ENCODE data around the gene TMTC1. TPM values are rescaled to one million over a fixed set of nuclear protein-coding genes. Genes with fewer than 3 reads are reported as not detected.

The TMTC1 gene
- total and polyA plus RNA-seq, 2 of the 8 experiments (the other 6 are each of a cell fraction or from before 2014, with no cell fraction given), result 15.4 to 20.8 TPM

DNA sequence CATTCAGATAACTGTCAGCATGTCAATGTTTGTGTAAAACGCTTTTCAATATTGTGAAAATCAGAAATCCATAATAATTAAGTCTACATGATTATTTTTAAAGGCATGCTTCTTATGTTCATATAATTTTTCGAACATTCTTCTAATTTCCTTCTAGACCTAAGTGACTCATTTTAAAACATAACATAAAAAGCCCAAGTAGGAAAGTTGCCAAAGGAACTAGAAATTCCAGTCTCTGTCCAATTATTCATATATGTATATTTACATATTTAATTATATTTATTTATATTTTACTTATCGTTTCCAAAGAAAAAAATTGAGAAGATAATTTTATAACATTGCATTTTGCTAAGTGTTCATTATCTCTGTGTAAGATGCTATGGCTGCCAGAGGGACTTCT is 110.4 kb downstream of the TMTC1 start:
- Histone ChIP-seq H2BK120ac (replicated peaks; ENCODE audit: low read depth, low read length) (no peak overlapping the region), H3K36me3 (ENCODE audit: control insufficient read depth in 2 of 4, insufficient read depth in 4 of 4, low read length in 3 of 4) (no peaks in the 10 kb centered on the region), H3K27me3 (replicated peaks in 1 of 4; ENCODE audit: control insufficient read depth in 3 of 4, extremely low read depth in 1 of 4, insufficient read depth in 3 of 4, low read length in 3 of 4) (no peaks in the 10 kb centered on the region), H3K79me2 (ENCODE audit: control insufficient read depth in 1 of 2, insufficient read depth in 2 of 2, low read length in 2 of 2) (no peaks in the 10 kb centered on the region; a peak in 1 of 4 replicates), H3K4me1 (replicated peaks in 1 of 4; ENCODE audit: control insufficient read depth in 3 of 4, insufficient read depth in 4 of 4, low read length in 3 of 4) (peaks cover 0 to 3% (median 0%) of the 10 kb centered on the region in 4 experiments; a peak in 2 of 7 replicates), H3K23ac (ENCODE audit: insufficient read length) (no peak overlapping the region), H4K8ac (ENCODE audit: extremely low read depth, insufficient read depth, low read length) (no peak overlapping the region), H3K79me1 (ENCODE audit: low read depth, low read length) (no peaks in the 10 kb centered on the region), H4K20me1 (replicated peaks in 1 of 2; ENCODE audit: control insufficient read depth in 1 of 2, insufficient read depth in 2 of 2, low read length in 2 of 2) (no peaks in the 10 kb centered on the region), H3K23me2 (ENCODE audit: low read depth, low read length) (no peaks in the 10 kb centered on the region), H2BK20ac (ENCODE audit: low read length) (no peak overlapping the region), H3K9me3 (ENCODE audit: insufficient read depth in 2 of 2, low read depth in 1 of 2, low read length in 1 of 2) (no peaks in the 10 kb centered on the region), H3K9ac (replicated peaks in 1 of 4; ENCODE audit: extremely low read depth in 1 of 4, low read depth in 3 of 4, low read length in 3 of 4) (no peak overlapping the region), H3K4me2 (ENCODE audit: insufficient read depth in 1 of 2, low read depth in 2 of 2, low read length in 2 of 2) (no peak overlapping the region), H2BK5ac (ENCODE audit: low read depth, low read length) (no peak overlapping the region), H3K14ac (ENCODE audit: insufficient read length) (no peak overlapping the region), H2AK5ac (ENCODE audit: low read depth, low read length) (no peak overlapping the region), H4K91ac (replicated peaks; ENCODE audit: insufficient read length, low read length) (no peak overlapping the region), H3K18ac (ENCODE audit: extremely low read depth, low read length) (no peak overlapping the region), H2AFZ (ENCODE audit: low read length) (no peak overlapping the region), H2BK15ac (ENCODE audit: low read length) (no peak overlapping the region), H3K4ac (replicated peaks; ENCODE audit: insufficient read length, low read depth, low read length) (no peak overlapping the region), H2BK12ac (ENCODE audit: low read depth, low read length) (no peak overlapping the region), H3K27ac (ENCODE audit: low read depth, low read length) (no peak overlapping the region), H3K56ac (replicated peaks; ENCODE audit: insufficient read length, low read depth, low read length) (no peak overlapping the region), H3K4me3 (ENCODE audit: extremely low read depth in 1 of 4, insufficient read depth in 2 of 4, low read depth in 3 of 4, low read length in 4 of 4) (no peak overlapping the region), H4K5ac (ENCODE audit: insufficient read length, low read depth, low read length) (no peak overlapping the region)
- POLR2A ChIA-PET (ENCODE audit: partially characterized antibody), result no interaction called here
- TF ChIP-seq CHD2 (IDR thresholded peaks at IDR 0.05; ENCODE audit: low read length) (no peak), TAF1 (IDR thresholded peaks at IDR 0.05; ENCODE audit: low read depth, low read length) (no peak), SIN3A (conservative IDR thresholded peaks at IDR 0.05 in 1 of 2, IDR thresholded peaks at IDR 0.05 in 1 of 2; ENCODE audit: low read depth in 1 of 2, low read length in 2 of 2) (no peak), YY1 (IDR thresholded peaks at IDR 0.05; ENCODE audit: low read depth, low read length) (no peak), CBX8 (IDR thresholded peaks at IDR 0.05; ENCODE audit: borderline replicate concordance, low read depth, low read length) (no peak), KDM1A (IDR thresholded peaks at IDR 0.05; ENCODE audit: borderline replicate concordance, low read length) (no peak), FOSL1 (IDR thresholded peaks at IDR 0.05; ENCODE audit: insufficient read depth, low read depth, low read length) (no peak)
- TF ChIP-seq, protein P1, sequence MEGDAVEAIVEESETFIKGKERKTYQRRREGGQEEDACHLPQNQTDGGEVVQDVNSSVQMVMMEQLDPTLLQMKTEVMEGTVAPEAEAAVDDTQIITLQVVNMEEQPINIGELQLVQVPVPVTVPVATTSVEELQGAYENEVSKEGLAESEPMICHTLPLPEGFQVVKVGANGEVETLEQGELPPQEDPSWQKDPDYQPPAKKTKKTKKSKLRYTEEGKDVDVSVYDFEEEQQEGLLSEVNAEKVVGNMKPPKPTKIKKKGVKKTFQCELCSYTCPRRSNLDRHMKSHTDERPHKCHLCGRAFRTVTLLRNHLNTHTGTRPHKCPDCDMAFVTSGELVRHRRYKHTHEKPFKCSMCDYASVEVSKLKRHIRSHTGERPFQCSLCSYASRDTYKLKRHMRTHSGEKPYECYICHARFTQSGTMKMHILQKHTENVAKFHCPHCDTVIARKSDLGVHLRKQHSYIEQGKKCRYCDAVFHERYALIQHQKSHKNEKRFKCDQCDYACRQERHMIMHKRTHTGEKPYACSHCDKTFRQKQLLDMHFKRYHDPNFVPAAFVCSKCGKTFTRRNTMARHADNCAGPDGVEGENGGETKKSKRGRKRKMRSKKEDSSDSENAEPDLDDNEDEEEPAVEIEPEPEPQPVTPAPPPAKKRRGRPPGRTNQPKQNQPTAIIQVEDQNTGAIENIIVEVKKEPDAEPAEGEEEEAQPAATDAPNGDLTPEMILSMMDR (IDR thresholded peaks at IDR 0.05; ENCODE audit: control extremely low read depth in 1 of 3, insufficient read depth in 1 of 3, low read depth in 1 of 3, low read length in 3 of 3), result no peak
- CTCF ChIA-PET (ENCODE audit: partially characterized antibody), result interaction anchor here (0.9 to 1.9 kb wide), 2 partner anchors 10 to 55 kb away, joined by 4 to 5 read pairs; no protein-coding TSS in a partner anchor
- DNase-seq (ENCODE audit: low read depth in 1 of 2, low spot score in 2 of 2) (no peak), FAIRE-seq (no peak)
- WGBS, 2 experiments (ENCODE audit: extremely low coverage in 1 of 2, insufficient coverage in 1 of 2, insufficient read length in 1 of 2, insufficient replicate concordance in 2 of 2, low coverage in 1 of 2, low lambda C conversion rate in 2 of 2, missing lambda C conversion rate in 1 of 2), result 61% methylated on average over 3 of the region's 3 CpGs; no CpG with 5 or more reads in 1 of the 2 experiments
